H1 (cell line): Measurements from ENCODE around the gene SF3B2. TPM values are rescaled to one million over a fixed set of nuclear protein-coding genes. Genes with fewer than 3 reads are reported as not detected.
"Not testable (repeated sequence)": the region's sequence is repeated elsewhere in the genome, so short reads cannot be mapped to it uniquely, and the experiment has no call there.

Source experiments
- CTCF ChIA-PET: fragments of 300-600 bp; sonication (Branson Sonifier 250); formaldehyde crosslinking; loops from one replicate; lab custom pipeline; 2021; ENCODE audit not compliant: partially characterized antibody; lab: Charles Lee
- POLR2A ChIA-PET: fragments of 300-600 bp; sonication (Branson Sonifier 250); formaldehyde crosslinking; loops from one replicate; lab custom pipeline; 2021; ENCODE audit warnings: inconsistent platforms; ENCODE audit not compliant: partially characterized antibody; lab: Charles Lee
- DNase-seq, 2 experiments: peaks; one replicate each; pipeline versions ENCODE4 v3.0.0 to v3.0.0-alpha.2; 2010 to 2022; ENCODE audit warnings: low spot score in 2 of 2, low read depth in 1 of 2, mixed read lengths in 1 of 2
- FAIRE-seq: peaks from 2 replicates; lab custom pipeline; 2011; peaks lifted over from hg19 to GRCh38; lab: Jason Lieb, UNC
- H2AFZ ChIP-seq: 2 replicates; pipeline ENCODE4 v1.8.1; 2012; ENCODE audit warnings: low read length, inconsistent platforms
- H2AK5ac ChIP-seq: 2 replicates; pipeline ENCODE4 v1.6.1; 2013; ENCODE audit warnings: low read depth, low read length
- H2BK120ac ChIP-seq: replicated peaks from 2 replicates; pipeline ENCODE3; 2013; ENCODE audit warnings: low read depth, low read length, inconsistent platforms
- H2BK12ac ChIP-seq: 2 replicates; pipeline ENCODE4 v1.6.1; 2013; ENCODE audit warnings: low read depth, low read length
- H2BK15ac ChIP-seq: 2 replicates; pipeline ENCODE4 v1.6.1; 2013; ENCODE audit warnings: low read length
- H2BK20ac ChIP-seq: 2 replicates; pipeline ENCODE4 v1.6.1; 2013; ENCODE audit warnings: low read length
- H2BK5ac ChIP-seq: 2 replicates; pipeline ENCODE4 v1.6.1; 2013; ENCODE audit warnings: low read depth, low read length
- H3K14ac ChIP-seq: 2 replicates; pipeline ENCODE4 v1.6.1; 2013; ENCODE audit warnings: inconsistent platforms; ENCODE audit not compliant: insufficient read length
- H3K18ac ChIP-seq: 2 replicates; pipeline ENCODE4 v1.6.1; 2013; ENCODE audit warnings: low read length; ENCODE audit errors: extremely low read depth
- H3K23ac ChIP-seq: 2 replicates; pipeline ENCODE4 v1.6.1; 2013; ENCODE audit warnings: inconsistent platforms; ENCODE audit not compliant: insufficient read length
- H3K23me2 ChIP-seq: 2 replicates; pipeline ENCODE4 v1.6.1; 2013; ENCODE audit warnings: low read depth, low read length
- H3K27ac ChIP-seq: 2 replicates; pipeline ENCODE4 v1.6.1; 2011; ENCODE audit warnings: low read depth, low read length, inconsistent platforms
- H3K27me3 ChIP-seq, 4 experiments: replicated peaks in 1 of 4; 1 replicate in 1 of 4; 2 replicates in 3 of 4; pipeline versions ENCODE4 v1.6.1 to v1.8.1; 2011 to 2013; ENCODE audit warnings: low read length in 3 of 4, mild to moderate bottlenecking in 3 of 4, inconsistent platforms in 2 of 4, mixed read lengths in 2 of 4, moderate library complexity in 1 of 4; ENCODE audit not compliant: control insufficient read depth in 3 of 4, insufficient read depth in 3 of 4; ENCODE audit errors: extremely low read depth in 1 of 4
- H3K36me3 ChIP-seq, 4 experiments: 2 replicates each; pipeline versions ENCODE4 v1.6.1 to v1.8.1; 2011 to 2013; ENCODE audit warnings: mild to moderate bottlenecking in 4 of 4, low read length in 3 of 4, moderate library complexity in 2 of 4, control low read depth in 1 of 4, inconsistent platforms in 1 of 4; ENCODE audit not compliant: insufficient read depth in 4 of 4, control insufficient read depth in 2 of 4
- H3K4ac ChIP-seq: replicated peaks from 2 replicates; pipeline ENCODE3; 2013; ENCODE audit warnings: low read length, low read depth, mixed read lengths, inconsistent platforms; ENCODE audit not compliant: insufficient read length
- H3K4me1 ChIP-seq, 4 experiments: replicated peaks in 1 of 4; 1 replicate in 1 of 4; 2 replicates in 3 of 4; pipeline versions ENCODE4 v1.6.1 to v1.8.1; 2011 to 2013; ENCODE audit warnings: low read length in 3 of 4, inconsistent platforms in 2 of 4, mixed read lengths in 1 of 4; ENCODE audit not compliant: insufficient read depth in 4 of 4, control insufficient read depth in 3 of 4
- H3K4me2 ChIP-seq, 2 experiments: 2 replicates each; pipeline versions ENCODE4 v1.6.1 to v1.8.1; 2011 to 2013; ENCODE audit warnings: low read depth in 2 of 2, low read length in 2 of 2, control low read depth in 1 of 2, inconsistent platforms in 1 of 2, mild to moderate bottlenecking in 1 of 2; ENCODE audit not compliant: insufficient read depth in 1 of 2
- H3K4me3 ChIP-seq, 4 experiments: fragments of 200-600, 300-600 bp in 1 of 4; sonication (generic), shearing (Covaris generic), sonication (Bioruptor Twin) in 1 of 4; 2 replicates each; pipeline versions ENCODE4 v1.5.1 to v1.8.1; 2011 to 2016; ENCODE audit warnings: low read length in 4 of 4, low read depth in 3 of 4, control low read depth in 2 of 4, inconsistent platforms in 2 of 4, mild to moderate bottlenecking in 2 of 4, mixed read lengths in 1 of 4, moderate library complexity in 1 of 4; ENCODE audit not compliant: insufficient read depth in 2 of 4; ENCODE audit errors: extremely low read depth in 1 of 4
- H3K56ac ChIP-seq: replicated peaks from 2 replicates; pipeline ENCODE3; 2013; ENCODE audit warnings: low read depth, mild to moderate bottlenecking, mixed read lengths, low read length, inconsistent platforms; ENCODE audit not compliant: insufficient read length
- H3K79me1 ChIP-seq: 2 replicates; pipeline ENCODE4 v1.6.1; 2013; ENCODE audit warnings: low read depth, low read length, control low read depth
- H3K79me2 ChIP-seq, 2 experiments: 2 replicates each; pipeline versions ENCODE4 v1.6.1 to v1.8.1; 2012 to 2013; ENCODE audit warnings: low read length in 2 of 2, mild to moderate bottlenecking in 2 of 2, inconsistent platforms in 1 of 2; ENCODE audit not compliant: insufficient read depth in 2 of 2, control insufficient read depth in 1 of 2
- H3K9ac ChIP-seq, 4 experiments: replicated peaks in 1 of 4; 1 replicate in 1 of 4; 2 replicates in 3 of 4; pipeline versions ENCODE4 v1.6.1 to v1.8.1; 2011 to 2013; ENCODE audit warnings: low read depth in 3 of 4, low read length in 3 of 4, control low read depth in 2 of 4, mild to moderate bottlenecking in 2 of 4, moderate library complexity in 2 of 4, inconsistent platforms in 1 of 4; ENCODE audit errors: extremely low read depth in 1 of 4
- H3K9me3 ChIP-seq, 2 experiments: 2 replicates each; pipeline versions ENCODE4 v1.6.1 to v1.8.1; 2012 to 2013; ENCODE audit warnings: mild to moderate bottlenecking in 2 of 2, moderate library complexity in 2 of 2, control low read depth in 1 of 2, inconsistent platforms in 1 of 2, low read depth in 1 of 2, low read length in 1 of 2, mixed read lengths in 1 of 2; ENCODE audit not compliant: insufficient read depth in 2 of 2
- H4K20me1 ChIP-seq, 2 experiments: replicated peaks in 1 of 2; 2 replicates each; pipeline versions ENCODE3 to v1.8.1; 2011 to 2013; ENCODE audit warnings: inconsistent platforms in 2 of 2, low read length in 2 of 2, mild to moderate bottlenecking in 1 of 2; ENCODE audit not compliant: insufficient read depth in 2 of 2, control insufficient read depth in 1 of 2
- H4K5ac ChIP-seq: 2 replicates; pipeline ENCODE4 v1.6.1; 2013; ENCODE audit warnings: low read length, low read depth, mixed read lengths, inconsistent platforms; ENCODE audit not compliant: insufficient read length
- H4K8ac ChIP-seq: 2 replicates; pipeline ENCODE4 v1.8.0; 2013; ENCODE audit warnings: mild to moderate bottlenecking, moderate library complexity, low read length, inconsistent platforms; ENCODE audit not compliant: insufficient read depth; ENCODE audit errors: extremely low read depth
- H4K91ac ChIP-seq: replicated peaks from 2 replicates; pipeline ENCODE3; 2013; ENCODE audit warnings: low read length, mixed read lengths, inconsistent platforms; ENCODE audit not compliant: insufficient read length
- WGBS, 2 experiments: shearing (Covaris generic) in 1 of 2; methylation state at CpG; one replicate each; pipeline versions ENCODE4 v1.1.6 to v1.1.7; 2013 to 2015; ENCODE audit warnings: low lambda C conversion rate in 2 of 2, mixed read lengths in 2 of 2, inconsistent platforms in 1 of 2, low coverage in 1 of 2, missing lambda C conversion rate in 1 of 2; ENCODE audit not compliant: insufficient replicate concordance in 2 of 2, insufficient coverage in 1 of 2, insufficient read length in 1 of 2; ENCODE audit errors: extremely low coverage in 1 of 2, missing lambda C conversion rate in 1 of 2; 5-methylcytosine and 5-hydroxymethylcytosine counted together
- polyA plus RNA-seq, 7 experiments: library from polyadenylated mRNA; depleted of rRNA in 3 of 7; stranded (reverse) in 5 of 7; unstranded in 2 of 7; fragments of >200 nt in 5 of 7; fragments of 200-250 nt in 2 of 7; gene quantifications; 1 replicate in 5 of 7; 2 replicates in 1 of 7; 4 replicates in 1 of 7; pipeline versions ENCODE4 v1.2.1 to v1.2.3, GENCODE V29; 2011 to 2013; ENCODE audit warnings: missing spikeins in 2 of 7, mixed read lengths in 2 of 7
- total RNA-seq: library from RNA; stranded (reverse); fragmentation: NEBNext Ultra II Directional; extraction: Animal tissue kit (Norgen Biotek cat#: 25700); gene quantifications from 2 replicates; pipeline ENCODE4 v1.2.1, GENCODE V29; 2021

The SF3B2 gene
- total and polyA plus RNA-seq, 2 of the 8 experiments (the other 6 are each of a cell fraction or from before 2014, with no cell fraction given): 182 to 237 TPM

DNA sequence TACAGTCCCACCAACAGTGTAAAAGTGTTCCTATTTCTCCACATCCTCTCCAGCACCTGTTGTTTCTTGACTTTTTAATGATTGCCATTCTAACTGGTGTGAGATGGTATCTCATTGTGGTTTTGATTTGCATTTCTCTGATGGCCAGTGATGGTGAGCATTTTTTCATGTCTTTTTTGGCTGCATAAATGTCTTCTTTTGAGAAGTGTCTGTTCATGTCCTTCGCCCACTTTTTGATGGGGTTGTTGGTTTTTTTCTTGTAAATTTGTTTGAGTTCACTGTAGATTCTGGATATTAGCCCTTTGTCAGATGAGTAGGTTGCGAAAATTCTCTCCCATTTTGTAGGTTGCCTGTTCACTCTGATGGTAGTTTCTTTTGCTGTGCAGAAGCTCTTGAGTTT, 40.0 kb downstream of the SF3B2 start:
- H3K14ac ChIP-seq, FAIRE-seq, H4K8ac ChIP-seq, H4K5ac ChIP-seq, H3K9me3 ChIP-seq, H2BK20ac ChIP-seq, DNase-seq, H3K4me3 ChIP-seq, H2BK5ac ChIP-seq, H3K56ac ChIP-seq, H3K23ac ChIP-seq, H3K79me2 ChIP-seq, H3K79me1 ChIP-seq, H3K4me2 ChIP-seq, H2BK15ac ChIP-seq, H4K91ac ChIP-seq, POLR2A ChIA-PET, H3K9ac ChIP-seq, H3K4ac ChIP-seq, H2AK5ac ChIP-seq, H3K4me1 ChIP-seq, H2BK120ac ChIP-seq, H3K18ac ChIP-seq, H2AFZ ChIP-seq, H3K27me3 ChIP-seq, H4K20me1 ChIP-seq, H3K23me2 ChIP-seq, H3K36me3 ChIP-seq, H2BK12ac ChIP-seq, CTCF ChIA-PET, H3K27ac ChIP-seq: not testable (repeated sequence)
- 89% methylated on average over 1 of the region's 2 CpGs; no CpG with 5 or more reads in 1 of the 2 experiments for WGBS, 2 experiments

DNA sequence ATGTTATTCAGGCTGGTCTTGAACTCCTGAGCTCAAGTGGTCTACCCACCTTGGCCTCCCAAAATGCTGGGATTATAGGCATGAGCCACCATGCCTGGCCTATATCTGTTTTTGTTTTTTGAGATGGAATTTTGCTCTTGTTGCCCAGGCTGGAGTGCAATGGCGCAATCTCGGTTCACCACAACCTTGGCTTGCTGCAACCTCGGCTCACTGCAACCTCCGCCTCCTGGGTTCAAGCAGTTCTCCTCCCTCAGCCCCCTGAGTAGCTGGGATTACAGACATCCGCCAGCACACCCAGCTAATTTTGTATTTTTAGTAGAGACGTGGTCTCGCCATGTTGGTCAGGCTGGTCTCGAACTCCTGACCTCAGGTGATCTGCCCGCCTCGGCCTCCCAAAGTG, 47.6 kb downstream of the SF3B2 start:
- H4K20me1 ChIP-seq, FAIRE-seq, H3K23ac ChIP-seq, H2BK5ac ChIP-seq, H2AK5ac ChIP-seq, H2BK15ac ChIP-seq, H3K4ac ChIP-seq, H3K27ac ChIP-seq, H3K14ac ChIP-seq, POLR2A ChIA-PET, H3K4me2 ChIP-seq, H3K27me3 ChIP-seq, H3K79me1 ChIP-seq, H3K9ac ChIP-seq, H4K5ac ChIP-seq, H3K36me3 ChIP-seq, H4K8ac ChIP-seq, H2BK12ac ChIP-seq, H3K18ac ChIP-seq, H4K91ac ChIP-seq, H2BK120ac ChIP-seq, H2AFZ ChIP-seq, H3K23me2 ChIP-seq, H3K4me3 ChIP-seq, H2BK20ac ChIP-seq, DNase-seq, H3K79me2 ChIP-seq, H3K9me3 ChIP-seq, H3K4me1 ChIP-seq, H3K56ac ChIP-seq: not testable (repeated sequence)
- CTCF ChIA-PET: interaction anchor here (0.6 to 1.2 kb wide), 4 partner anchors 11 to 1723 kb away, joined by 3 to 5 read pairs (median 4); no protein-coding TSS in a partner anchor
- 94% methylated on average over 10 of the region's 10 CpGs; no CpG with 5 or more reads in 1 of the 2 experiments for WGBS, 2 experiments
